NT2/D1 (cell line): ENCODE measurements around the gene GIT2.

Source experiments
- DNase-seq: peaks from one replicate; pipeline ENCODE4 v3.0.0-alpha.2; 2011; ENCODE audit warnings: low read depth, low spot score
- H3K27me3 ChIP-seq: 2 replicates; pipeline ENCODE4 v1.6.0; 2011; ENCODE audit warnings: mild to moderate bottlenecking; ENCODE audit not compliant: insufficient read length, insufficient read depth
- H3K36me3 ChIP-seq: 2 replicates; pipeline ENCODE4 v1.6.1; 2011; ENCODE audit warnings: mild to moderate bottlenecking, low read length, mixed read lengths; ENCODE audit not compliant: insufficient read depth, insufficient read length
- H3K4me1 ChIP-seq: 2 replicates; pipeline ENCODE4 v1.5.1; 2011; ENCODE audit not compliant: insufficient read depth, insufficient read length
- H3K4me3 ChIP-seq: 2 replicates; pipeline ENCODE4 v1.5.1; 2011; ENCODE audit warnings: low read depth; ENCODE audit not compliant: insufficient read length
- H3K9ac ChIP-seq: 2 replicates; pipeline ENCODE4 v1.6.0; 2011; ENCODE audit warnings: low read depth; ENCODE audit not compliant: insufficient read length
- H3K9me3 ChIP-seq: 2 replicates; pipeline ENCODE4 v1.5.1; 2011; ENCODE audit warnings: mild to moderate bottlenecking, low read length; ENCODE audit not compliant: insufficient read depth
- SUZ12 ChIP-seq: IDR thresholded peaks from 2 replicates; pipeline ENCODE4 v1.6.1; 2011; ENCODE audit not compliant: insufficient read length, insufficient read depth; ENCODE audit errors: extremely low read depth
- YY1 ChIP-seq: IDR thresholded peaks from 2 replicates; pipeline ENCODE4 v1.6.1; 2011; ENCODE audit not compliant: insufficient read length, insufficient read depth
- ZNF274 ChIP-seq: IDR thresholded peaks from 2 replicates; pipeline ENCODE4 v1.6.1; 2011; ENCODE audit warnings: mild to moderate bottlenecking, low read depth, low read length

GIT2 gene

GRCh38 chr12:109961612-109962011 lies 34.6 kb downstream of the GIT2 start:
- no peak for DNase-seq
- H3K4me1 ChIP-seq: peaks cover 2% of the 10 kb centered on the region
- H3K4me3 ChIP-seq: no peak overlapping the region
- H3K36me3 ChIP-seq: peaks cover 49% of the 10 kb centered on the region
- H3K27me3 ChIP-seq: no peaks in the 10 kb centered on the region
- no peaks in the 10 kb centered on the region for H3K9me3 ChIP-seq
- no peak overlapping the region for H3K9ac ChIP-seq
- TF ChIP-seq YY1 (no peak), ZNF274 (no peak), SUZ12 (no peak)

GRCh38 chr12:109961201-109961600 lies 35.0 kb downstream of the GIT2 start:
- no peak for DNase-seq
- H3K9ac ChIP-seq: no peak overlapping the region
- H3K4me1 ChIP-seq: peaks cover 2% of the 10 kb centered on the region
- H3K4me3 ChIP-seq: no peak overlapping the region
- no peaks in the 10 kb centered on the region for H3K9me3 ChIP-seq
- TF ChIP-seq YY1 (no peak), ZNF274 (no peak), SUZ12 (no peak)
- H3K36me3 ChIP-seq: peaks cover 49% of the 10 kb centered on the region
- no peaks in the 10 kb centered on the region for H3K27me3 ChIP-seq

GRCh38 chr12:109959411-109960093 lies 36.6 kb downstream of the GIT2 start:
- Histone ChIP-seq H3K9ac (no peak overlapping the region), H3K27me3 (no peaks in the 10 kb centered on the region), H3K4me1 (peaks cover 2% of the 10 kb centered on the region), H3K9me3 (no peaks in the 10 kb centered on the region), H3K4me3 (no peak overlapping the region), H3K36me3 (peaks cover 43% of the 10 kb centered on the region)
- DNase-seq: no peak
- no peak for TF ChIP-seq YY1
- no peak for TF ChIP-seq ZNF274
- no peak for TF ChIP-seq SUZ12

GRCh38 chr12:109958374-109958773 lies 37.8 kb downstream of the GIT2 start:
- Histone ChIP-seq H3K4me1 (peaks cover 2% of the 10 kb centered on the region), H3K27me3 (no peaks in the 10 kb centered on the region), H3K36me3 (peaks cover 38% of the 10 kb centered on the region), H3K9me3 (no peaks in the 10 kb centered on the region), H3K9ac (no peak overlapping the region), H3K4me3 (no peak overlapping the region)
- DNase-seq: no peak
- TF ChIP-seq SUZ12: no peak
- no peak for TF ChIP-seq YY1
- no peak for TF ChIP-seq ZNF274

GRCh38 chr12:109953656-109954055 lies 42.5 kb downstream of the GIT2 start:
- DNase-seq: no peak

GRCh38 chr12:109952873-109953272 lies 43.3 kb downstream of the GIT2 start:
- no peak overlapping the region for H3K9ac ChIP-seq
- H3K4me1 ChIP-seq: peaks cover 7% of the 10 kb centered on the region
- no peak overlapping the region for H3K4me3 ChIP-seq
- H3K9me3 ChIP-seq: no peaks in the 10 kb centered on the region
- no peak for DNase-seq
- no peaks in the 10 kb centered on the region for H3K27me3 ChIP-seq
- H3K36me3 ChIP-seq: peaks cover 53% of the 10 kb centered on the region
- TF ChIP-seq ZNF274 (no peak), YY1 (no peak), SUZ12 (no peak)

More at GRCh38 chr12:109953656-109954055, 42.5 kb downstream of the GIT2 start:
- Histone ChIP-seq H3K9ac (no peak overlapping the region), H3K27me3 (no peaks in the 10 kb centered on the region), H3K36me3 (peaks cover 49% of the 10 kb centered on the region), H3K9me3 (no peaks in the 10 kb centered on the region), H3K4me3 (no peak overlapping the region), H3K4me1 (peaks cover 7% of the 10 kb centered on the region)
- TF ChIP-seq YY1 (no peak), SUZ12 (no peak), ZNF274 (no peak)

GRCh38 chr12:109952160-109952858 lies 43.9 kb downstream of the GIT2 start:
- Histone ChIP-seq H3K27me3 (no peaks in the 10 kb centered on the region), H3K4me3 (no peak overlapping the region), H3K9ac (no peak overlapping the region)

More at GRCh38 chr12:109952160-109952858, 43.9 kb downstream of the GIT2 start:
- TF ChIP-seq YY1 (no peak), SUZ12 (no peak), ZNF274 (no peak)
- peaks cover 53% of the 10 kb centered on the region for H3K36me3 ChIP-seq
- H3K4me1 ChIP-seq: peaks cover 7% of the 10 kb centered on the region
- no peaks in the 10 kb centered on the region for H3K9me3 ChIP-seq
- no peak for DNase-seq
